Activated CD4-positive, alpha-beta T cell treated with anti-CD3 and anti-CD28 coated beads, Interleukin-2, amount 50 U/mL, for 24 hours (primary cell): ENCODE measurements around the gene AEBP1.

Experiments used
- DNase-seq, 2 donors: peaks; one replicate each; pipeline ENCODE4 v3.0.0-alpha.2; 2020; ENCODE audit warnings: low read depth in 1 of 2, low spot score in 1 of 2

AEBP1 gene

DNA sequence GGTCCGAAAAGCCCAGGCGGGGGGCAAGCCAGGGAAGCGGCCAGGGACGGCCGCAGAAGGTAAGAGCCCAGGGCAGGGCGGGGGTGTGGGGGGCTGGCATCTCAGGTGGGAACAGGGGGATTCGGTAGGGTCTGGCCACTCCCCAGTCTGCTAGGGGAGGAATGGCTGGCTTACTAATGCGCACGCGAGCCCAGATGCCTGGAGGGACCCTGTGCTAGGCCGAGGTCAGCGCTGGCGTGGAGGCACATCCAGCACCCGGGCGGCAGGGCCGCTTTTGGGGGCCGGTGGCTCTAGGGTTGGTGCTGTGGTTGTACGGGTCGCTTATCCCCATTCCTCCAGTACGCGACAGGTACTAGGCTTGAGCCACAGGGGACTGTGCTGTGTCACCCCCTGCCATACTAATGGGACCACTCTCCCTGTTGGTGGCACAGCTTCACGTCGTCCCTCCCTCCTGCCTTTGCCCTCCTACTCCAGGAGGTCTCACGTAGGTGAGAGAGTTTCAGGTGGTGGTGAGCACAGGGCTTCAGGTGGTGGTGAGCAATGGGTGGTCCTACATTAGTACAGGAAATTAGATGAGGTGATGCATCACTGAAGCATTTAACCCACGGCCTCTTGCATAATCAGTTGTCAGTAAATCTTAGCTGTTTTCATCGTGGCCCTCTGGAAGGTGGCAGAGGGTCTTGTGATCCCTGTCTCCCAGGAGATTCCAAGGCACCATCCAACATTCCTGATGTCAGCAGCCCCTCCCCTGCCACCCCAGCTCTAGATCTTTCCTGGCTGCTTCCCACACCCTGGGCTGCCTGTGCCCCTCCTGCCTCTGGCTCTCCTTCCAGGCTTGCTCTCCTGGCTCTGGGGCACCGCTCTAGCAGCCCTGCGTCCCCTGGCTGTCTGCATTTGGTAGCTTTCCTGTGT, 971 bp downstream of the AEBP1 start:
- DNase-seq = no peak

DNA sequence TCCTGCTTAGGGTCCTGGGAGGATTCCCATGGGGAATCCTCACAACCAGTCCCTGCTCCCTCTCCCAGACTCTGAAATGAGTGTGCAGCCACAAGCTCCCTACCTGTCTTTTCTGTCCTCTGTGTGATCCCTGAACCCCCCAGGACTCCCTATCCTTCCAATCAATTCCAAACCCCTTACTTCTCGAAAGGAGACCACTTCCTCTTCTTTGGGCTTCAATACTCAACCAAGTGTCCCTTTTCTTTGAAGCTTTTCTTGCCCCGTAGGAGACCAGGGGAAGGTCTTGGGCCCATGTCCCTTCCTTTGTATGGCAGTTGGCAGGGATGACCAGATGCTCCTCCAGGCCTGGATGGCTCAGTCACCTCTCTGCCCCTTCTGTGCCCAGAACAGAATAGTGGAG, 1.7 kb downstream of the AEBP1 start:
- no peak for DNase-seq

- no peak for DNase-seq
These were observed 2.3 kb downstream of the AEBP1 start for GRCh38 chr7:44106311-44107065.

DNA sequence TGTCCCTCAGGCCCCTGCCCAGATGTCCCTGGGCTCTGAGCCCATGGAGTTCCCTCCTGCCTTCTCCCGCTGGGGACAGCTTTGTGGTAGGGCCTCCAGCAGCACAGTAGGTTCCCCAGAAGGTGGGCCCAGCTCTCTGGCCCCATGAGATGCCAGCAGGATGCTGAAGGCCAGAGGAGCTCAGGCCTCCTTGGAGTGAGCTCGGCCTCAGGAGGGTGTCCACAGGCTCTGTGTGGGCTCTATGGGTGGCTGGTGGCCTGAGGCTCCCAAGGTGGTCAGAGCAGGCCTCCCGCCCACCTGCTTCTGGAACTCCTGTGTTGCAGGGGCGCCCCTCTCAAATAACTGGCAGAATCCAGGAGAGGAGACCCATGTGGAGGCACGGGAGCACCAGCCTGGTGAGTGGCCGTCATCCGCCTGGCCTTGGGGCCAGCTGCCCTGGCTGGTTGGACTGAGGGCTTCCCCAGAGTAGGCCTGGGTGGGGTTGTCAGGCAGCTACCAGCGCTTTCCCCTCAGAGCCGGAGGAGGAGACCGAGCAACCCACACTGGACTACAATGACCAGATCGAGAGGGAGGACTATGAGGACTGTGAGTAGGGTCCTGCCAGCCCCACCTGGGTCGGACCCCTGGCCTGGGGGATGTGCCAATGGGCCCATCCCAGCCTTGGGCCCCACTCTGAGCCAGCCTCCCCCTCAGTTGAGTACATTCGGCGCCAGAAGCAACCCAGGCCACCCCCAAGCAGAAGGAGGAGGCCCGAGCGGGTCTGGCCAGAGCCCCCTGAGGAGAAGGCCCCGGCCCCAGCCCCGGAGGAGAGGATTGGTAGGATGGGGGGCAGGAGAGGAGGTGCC, 3.2 kb downstream of the AEBP1 start:
- no peak for DNase-seq

DNA sequence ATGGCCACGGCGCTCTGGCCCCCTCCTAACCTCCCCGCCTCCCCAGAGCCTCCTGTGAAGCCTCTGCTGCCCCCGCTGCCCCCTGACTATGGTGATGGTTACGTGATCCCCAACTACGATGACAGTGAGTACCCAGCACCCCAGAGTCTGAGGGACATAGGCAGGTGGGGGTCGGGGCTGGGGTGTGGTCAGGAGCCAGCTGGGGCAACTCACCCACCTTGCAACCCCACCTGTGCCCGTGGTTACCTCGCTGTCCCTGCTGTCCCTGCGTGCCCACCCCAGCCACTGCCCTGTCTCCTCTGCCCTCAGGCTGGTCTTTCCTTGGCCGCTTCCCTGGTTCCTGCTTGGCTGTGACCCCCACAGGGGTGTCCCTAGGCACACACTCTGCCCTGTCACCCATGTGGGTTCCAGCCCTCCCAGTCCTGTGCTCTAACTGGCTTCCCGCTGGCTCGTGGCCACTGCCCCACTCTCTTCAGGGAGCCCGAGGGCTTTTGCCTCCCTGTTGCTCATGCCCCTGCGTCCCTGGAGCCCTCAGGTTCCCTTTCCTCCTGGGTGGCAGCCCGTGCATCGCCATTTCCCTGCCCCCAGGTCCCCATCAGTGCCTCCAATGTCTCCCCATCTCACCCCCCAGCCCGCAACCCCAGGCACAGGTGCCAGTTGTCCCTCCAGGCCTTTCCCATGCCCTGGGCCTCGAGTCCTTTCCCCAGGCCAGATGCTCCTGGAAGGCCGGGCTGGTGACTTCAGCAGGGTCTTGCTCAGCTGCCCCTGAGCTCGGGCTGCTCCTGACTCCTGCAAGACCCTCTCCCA, 4.0 kb downstream of the AEBP1 start:
- no peak for DNase-seq

DNA sequence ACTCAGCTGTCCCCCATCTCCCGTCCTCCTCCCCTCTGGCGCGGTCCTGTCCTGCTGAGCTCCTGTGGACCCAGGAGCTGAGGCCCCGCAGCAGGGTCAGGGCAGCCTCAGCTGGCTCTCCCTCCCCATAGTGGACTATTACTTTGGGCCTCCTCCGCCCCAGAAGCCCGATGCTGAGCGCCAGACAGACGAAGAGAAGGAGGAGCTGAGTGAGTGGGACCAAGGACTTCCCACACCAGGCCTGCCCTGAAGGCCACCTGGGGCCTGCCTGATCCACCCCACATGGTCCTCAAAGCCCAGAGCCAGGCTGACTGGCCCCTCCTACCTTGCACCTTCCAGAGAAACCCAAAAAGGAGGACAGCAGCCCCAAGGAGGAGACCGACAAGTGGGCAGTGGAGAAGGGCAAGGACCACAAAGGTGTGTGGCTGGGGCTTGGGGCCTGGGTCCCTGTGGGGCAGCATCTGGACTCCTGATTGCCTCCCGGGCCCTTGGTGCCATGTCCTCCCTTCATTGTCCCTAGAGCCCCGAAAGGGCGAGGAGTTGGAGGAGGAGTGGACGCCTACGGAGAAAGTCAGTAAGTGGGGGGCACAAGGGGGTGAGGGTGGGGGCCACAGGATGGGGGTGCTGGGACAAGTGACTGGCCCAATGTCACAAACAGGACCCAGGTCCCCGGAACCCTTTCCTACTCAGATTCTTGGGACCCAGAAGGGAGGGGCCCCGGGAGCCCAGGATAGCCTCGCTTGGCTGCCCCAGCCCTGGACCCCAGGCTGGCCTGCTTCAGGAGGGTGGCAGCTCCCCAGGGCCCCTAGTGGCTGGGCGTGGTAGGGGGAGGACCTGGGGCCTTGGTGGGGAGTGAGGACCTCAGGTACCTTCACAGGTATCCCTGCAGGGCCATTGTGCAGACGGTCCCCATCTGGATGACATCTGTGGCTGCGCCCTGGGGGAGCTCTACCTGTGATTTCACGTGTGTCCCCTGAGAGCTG, 4.9 kb downstream of the AEBP1 start:
- DNase-seq = no peak

- DNase-seq = no peak
These were observed 5.8 kb downstream of the AEBP1 start for GRCh38 chr7:44109991-44110390.

DNA sequence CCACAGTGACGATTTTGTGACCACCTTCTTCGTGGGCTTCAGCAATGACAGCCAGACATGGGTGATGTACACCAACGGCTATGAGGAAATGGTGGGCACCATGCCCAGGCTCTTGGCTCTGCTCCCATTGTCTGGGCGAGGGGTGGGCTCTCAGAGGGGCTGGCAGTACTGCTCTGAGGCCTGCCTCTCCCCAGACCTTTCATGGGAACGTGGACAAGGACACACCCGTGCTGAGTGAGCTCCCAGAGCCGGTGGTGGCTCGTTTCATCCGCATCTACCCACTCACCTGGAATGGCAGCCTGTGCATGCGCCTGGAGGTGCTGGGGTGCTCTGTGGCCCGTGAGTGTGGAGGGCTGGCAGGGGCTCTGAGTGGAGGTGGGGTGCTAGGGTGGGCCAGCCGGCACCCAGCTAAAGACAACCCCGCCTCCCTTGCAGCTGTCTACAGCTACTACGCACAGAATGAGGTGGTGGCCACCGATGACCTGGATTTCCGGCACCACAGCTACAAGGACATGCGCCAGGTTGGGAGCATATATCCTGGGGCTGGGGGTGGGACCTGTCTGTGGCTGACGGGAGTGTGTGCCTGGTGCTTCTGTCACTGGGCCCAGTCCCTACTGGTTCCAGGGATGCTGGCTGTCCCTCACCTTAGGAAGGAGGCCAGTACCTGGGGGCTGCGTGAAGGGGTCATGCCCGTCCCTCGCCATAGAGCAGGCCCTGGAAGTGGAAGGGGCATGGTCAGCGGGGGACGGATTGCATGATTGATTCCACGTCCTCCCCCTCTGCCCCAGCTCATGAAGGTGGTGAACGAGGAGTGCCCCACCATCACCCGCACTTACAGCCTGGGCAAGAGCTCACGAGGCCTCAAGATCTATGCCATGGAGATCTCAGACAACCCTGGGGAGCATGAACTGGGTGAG, 6.8 kb downstream of the AEBP1 start:
- no peak for DNase-seq

DNA sequence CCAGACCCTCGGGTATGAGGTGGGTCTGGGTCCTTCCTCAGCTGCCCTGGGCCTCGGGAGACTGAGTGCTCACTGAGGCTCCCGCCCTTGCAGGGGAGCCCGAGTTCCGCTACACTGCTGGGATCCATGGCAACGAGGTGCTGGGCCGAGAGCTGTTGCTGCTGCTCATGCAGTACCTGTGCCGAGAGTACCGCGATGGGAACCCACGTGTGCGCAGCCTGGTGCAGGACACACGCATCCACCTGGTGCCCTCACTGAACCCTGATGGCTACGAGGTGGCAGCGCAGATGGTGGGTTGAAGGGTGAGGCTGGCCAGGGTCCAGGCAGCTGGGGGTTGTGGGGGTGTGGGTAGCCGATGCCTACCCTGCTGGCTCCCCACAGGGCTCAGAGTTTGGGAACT, 7.6 kb downstream of the AEBP1 start:
- DNase-seq = no peak

DNA sequence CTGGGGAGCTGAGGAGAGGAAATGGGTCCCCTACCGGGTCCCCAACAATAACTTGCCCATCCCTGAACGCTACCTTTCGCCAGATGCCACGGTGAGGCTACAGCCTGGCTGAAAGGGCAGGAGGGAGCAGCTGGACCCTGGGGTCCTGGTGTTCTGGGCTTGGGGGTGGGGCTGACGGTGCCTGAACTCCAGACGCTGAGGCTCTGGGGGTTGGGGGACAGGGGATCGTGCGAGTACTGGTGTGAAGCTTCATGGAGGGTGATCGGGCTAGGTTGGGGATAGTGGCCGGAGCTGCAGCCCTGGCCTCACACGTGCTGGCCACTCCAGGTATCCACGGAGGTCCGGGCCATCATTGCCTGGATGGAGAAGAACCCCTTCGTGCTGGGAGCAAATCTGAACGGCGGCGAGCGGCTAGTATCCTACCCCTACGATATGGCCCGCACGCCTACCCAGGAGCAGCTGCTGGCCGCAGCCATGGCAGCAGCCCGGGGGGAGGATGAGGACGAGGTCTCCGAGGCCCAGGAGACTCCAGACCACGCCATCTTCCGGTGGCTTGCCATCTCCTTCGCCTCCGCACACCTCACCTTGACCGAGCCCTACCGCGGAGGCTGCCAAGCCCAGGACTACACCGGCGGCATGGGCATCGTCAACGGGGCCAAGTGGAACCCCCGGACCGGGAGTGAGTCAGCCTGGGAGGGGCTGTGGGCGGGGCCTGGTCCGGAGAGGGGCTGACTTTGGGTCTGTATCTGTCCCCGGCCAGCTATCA, 8.3 kb downstream of the AEBP1 start:
- no peak for DNase-seq

DNA sequence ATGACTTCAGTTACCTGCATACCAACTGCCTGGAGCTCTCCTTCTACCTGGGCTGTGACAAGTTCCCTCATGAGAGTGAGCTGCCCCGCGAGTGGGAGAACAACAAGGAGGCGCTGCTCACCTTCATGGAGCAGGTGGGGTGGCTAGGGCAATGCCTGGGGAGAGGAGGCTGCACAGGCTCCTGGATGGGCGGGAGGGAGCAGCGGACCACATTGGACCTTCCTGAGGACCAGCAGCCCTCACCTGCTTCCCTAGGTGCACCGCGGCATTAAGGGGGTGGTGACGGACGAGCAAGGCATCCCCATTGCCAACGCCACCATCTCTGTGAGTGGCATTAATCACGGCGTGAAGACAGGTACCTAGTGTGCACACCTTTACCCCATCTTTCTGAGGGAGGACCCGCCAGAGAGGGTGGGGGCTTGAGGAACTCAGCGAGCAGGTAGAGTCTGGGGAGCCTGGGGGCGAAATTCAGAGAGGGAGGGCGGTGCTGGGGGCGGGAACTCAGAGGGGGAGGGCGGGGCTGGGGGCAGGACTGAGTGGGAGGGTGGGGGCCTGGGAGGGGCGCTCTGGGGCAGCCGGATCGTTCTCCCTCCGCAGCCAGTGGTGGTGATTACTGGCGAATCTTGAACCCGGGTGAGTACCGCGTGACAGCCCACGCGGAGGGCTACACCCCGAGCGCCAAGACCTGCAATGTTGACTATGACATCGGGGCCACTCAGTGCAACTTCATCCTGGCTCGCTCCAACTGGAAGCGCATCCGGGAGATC, 9.0 kb downstream of the AEBP1 start:
- DNase-seq = no peak

GRCh38 chr7:44113764-44114354, 9.7 kb downstream of the AEBP1 start:
- no peak for DNase-seq

GRCh38 chr7:44114586-44115310, 10.6 kb downstream of the AEBP1 start:
- no peak for DNase-seq

DNA sequence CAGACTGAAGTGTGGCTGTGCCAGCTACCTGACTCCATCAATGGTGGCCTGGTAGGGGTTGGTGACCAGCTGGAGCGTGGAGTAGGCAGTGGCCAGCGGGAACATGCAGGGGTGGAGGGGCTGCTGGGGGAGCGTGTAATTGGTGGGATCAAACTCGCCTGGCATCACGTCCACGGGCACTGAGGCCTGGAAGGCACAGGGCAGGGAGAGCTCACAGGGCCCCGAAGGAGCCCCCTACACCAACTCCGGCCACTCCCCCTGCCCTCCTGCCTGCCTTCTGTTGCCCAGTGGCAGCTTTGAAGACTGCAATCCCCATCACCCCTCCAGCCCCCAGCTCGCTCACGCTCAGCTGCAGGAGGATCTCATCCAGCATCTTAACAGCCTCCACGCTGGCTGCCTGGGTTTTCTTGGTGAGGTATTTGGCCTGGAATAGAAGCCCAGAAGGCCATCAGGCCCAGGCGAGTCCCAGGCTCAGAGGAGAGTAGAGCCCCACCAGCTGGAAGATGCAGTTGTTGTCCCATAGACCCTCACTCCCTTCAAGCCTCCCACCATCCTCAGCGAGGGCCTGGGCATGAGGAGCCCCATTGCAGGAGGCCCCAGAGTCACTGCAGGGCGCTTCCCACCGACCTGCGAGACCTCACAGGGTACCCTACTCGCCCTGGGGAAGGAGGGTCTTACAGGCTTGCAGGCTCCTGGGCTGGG, 12.1 kb downstream of the AEBP1 start:
- DNase-seq = no peak
